Measurements from ENCODE around the gene NPPC. TPM values are rescaled to one million over a fixed set of nuclear protein-coding genes. Genes with fewer than 3 reads are reported as not detected.

The NPPC gene
- polyA plus RNA-seq, 1 donor from 2014 or later: 2.7 TPM

GRCh38 chr2:231942180-231942579 lies 16.0 kb upstream of the NPPC start:
- Histone ChIP-seq H3K9ac (ENCODE audit: low read length) (no peak overlapping the region), H3K4me3 (ENCODE audit: low read length) (no peak overlapping the region), H3K27me3 (ENCODE audit: insufficient read depth, low read depth, low read length) (no peaks in the 10 kb centered on the region), H3K27ac (ENCODE audit: low read length) (no peak overlapping the region), H3K9me2 (ENCODE audit: insufficient read depth, low read length) (no peaks in the 10 kb centered on the region), H4K20me1 (ENCODE audit: insufficient read depth) (no peaks in the 10 kb centered on the region), H2AFZ (ENCODE audit: low read depth, low read length) (no peak overlapping the region), H3K36me3 (ENCODE audit: insufficient read depth, low read length) (no peaks in the 10 kb centered on the region), H3K4me2 (ENCODE audit: low read length) (no peak overlapping the region), H3K9me3 (ENCODE audit: low read length) (no peaks in the 10 kb centered on the region), H3F3A (ENCODE audit: insufficient read depth, low read length, poor library complexity, severe bottlenecking) (no peaks in the 10 kb centered on the region), H3K79me2 (replicated peaks; ENCODE audit: insufficient read depth, low read length) (no peaks in the 10 kb centered on the region)
- TF ChIP-seq CTCF (IDR thresholded peaks at IDR 0.05; ENCODE audit: poor library complexity, severe bottlenecking): no peak
- no peak for TF ChIP-seq EP300 (conservative IDR thresholded peaks at IDR 0.05; ENCODE audit: poor library complexity, severe bottlenecking)
- TF ChIP-seq RAD21 (conservative IDR thresholded peaks at IDR 0.05): no peak
- TF ChIP-seq, protein P1, sequence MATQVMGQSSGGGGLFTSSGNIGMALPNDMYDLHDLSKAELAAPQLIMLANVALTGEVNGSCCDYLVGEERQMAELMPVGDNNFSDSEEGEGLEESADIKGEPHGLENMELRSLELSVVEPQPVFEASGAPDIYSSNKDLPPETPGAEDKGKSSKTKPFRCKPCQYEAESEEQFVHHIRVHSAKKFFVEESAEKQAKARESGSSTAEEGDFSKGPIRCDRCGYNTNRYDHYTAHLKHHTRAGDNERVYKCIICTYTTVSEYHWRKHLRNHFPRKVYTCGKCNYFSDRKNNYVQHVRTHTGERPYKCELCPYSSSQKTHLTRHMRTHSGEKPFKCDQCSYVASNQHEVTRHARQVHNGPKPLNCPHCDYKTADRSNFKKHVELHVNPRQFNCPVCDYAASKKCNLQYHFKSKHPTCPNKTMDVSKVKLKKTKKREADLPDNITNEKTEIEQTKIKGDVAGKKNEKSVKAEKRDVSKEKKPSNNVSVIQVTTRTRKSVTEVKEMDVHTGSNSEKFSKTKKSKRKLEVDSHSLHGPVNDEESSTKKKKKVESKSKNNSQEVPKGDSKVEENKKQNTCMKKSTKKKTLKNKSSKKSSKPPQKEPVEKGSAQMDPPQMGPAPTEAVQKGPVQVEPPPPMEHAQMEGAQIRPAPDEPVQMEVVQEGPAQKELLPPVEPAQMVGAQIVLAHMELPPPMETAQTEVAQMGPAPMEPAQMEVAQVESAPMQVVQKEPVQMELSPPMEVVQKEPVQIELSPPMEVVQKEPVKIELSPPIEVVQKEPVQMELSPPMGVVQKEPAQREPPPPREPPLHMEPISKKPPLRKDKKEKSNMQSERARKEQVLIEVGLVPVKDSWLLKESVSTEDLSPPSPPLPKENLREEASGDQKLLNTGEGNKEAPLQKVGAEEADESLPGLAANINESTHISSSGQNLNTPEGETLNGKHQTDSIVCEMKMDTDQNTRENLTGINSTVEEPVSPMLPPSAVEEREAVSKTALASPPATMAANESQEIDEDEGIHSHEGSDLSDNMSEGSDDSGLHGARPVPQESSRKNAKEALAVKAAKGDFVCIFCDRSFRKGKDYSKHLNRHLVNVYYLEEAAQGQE (IDR thresholded peaks at IDR 0.05; ENCODE audit: borderline replicate concordance): no peak
- no peak for TF ChIP-seq MXI1 (conservative IDR thresholded peaks at IDR 0.05; ENCODE audit: poor library complexity, severe bottlenecking)
- TF ChIP-seq POLR2AphosphoS5 (IDR thresholded peaks at IDR 0.05): no peak
- TF ChIP-seq EZH2 (IDR thresholded peaks at IDR 0.05; ENCODE audit: borderline replicate concordance, insufficient read depth, low read length, poor library complexity, severe bottlenecking): no peak
- no peak for TF ChIP-seq TAF1 (IDR thresholded peaks at IDR 0.05; ENCODE audit: low read depth)
- TF ChIP-seq SMC3 (conservative IDR thresholded peaks at IDR 0.05; ENCODE audit: poor library complexity): no peak

DNA sequence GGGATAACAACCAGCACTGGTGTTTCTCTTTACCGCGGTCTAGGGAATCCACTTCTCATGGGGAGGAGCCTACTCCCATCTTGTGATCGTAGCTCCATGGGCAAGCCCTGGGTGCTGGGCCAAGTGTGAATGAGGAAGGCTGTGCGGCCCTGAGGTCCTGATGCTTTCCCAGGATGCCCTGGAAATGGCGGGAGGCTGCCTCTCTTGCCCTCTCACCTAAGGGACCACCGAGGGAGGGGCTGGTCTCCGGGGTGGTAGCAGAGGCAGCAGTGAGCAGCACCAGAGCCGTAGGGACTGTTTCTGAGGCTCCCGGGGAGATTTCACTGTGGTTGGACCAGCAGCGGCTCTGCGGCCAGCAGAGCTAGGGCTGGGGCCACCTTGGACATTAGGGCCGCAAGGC lies 15.5 kb upstream of the NPPC start:
- H3K79me2 ChIP-seq (replicated peaks; ENCODE audit: insufficient read depth, low read length): no peaks in the 10 kb centered on the region
- no peak for TF ChIP-seq EZH2 (IDR thresholded peaks at IDR 0.05; ENCODE audit: borderline replicate concordance, insufficient read depth, low read length, poor library complexity, severe bottlenecking)
- no peaks in the 10 kb centered on the region for H3K9me2 ChIP-seq (ENCODE audit: insufficient read depth, low read length)

GRCh38 chr2:231940795-231941194 lies 14.6 kb upstream of the NPPC start:
- TF ChIP-seq, protein P1 (IDR thresholded peaks at IDR 0.05; ENCODE audit: borderline replicate concordance): no peak
- Histone ChIP-seq H3K36me3 (ENCODE audit: insufficient read depth, low read length) (no peaks in the 10 kb centered on the region), H3K27me3 (ENCODE audit: insufficient read depth, low read depth, low read length) (no peaks in the 10 kb centered on the region), H3K9me3 (ENCODE audit: low read length) (no peaks in the 10 kb centered on the region), H2AFZ (ENCODE audit: low read depth, low read length) (no peak overlapping the region), H3K4me2 (ENCODE audit: low read length) (no peak overlapping the region), H3K9ac (ENCODE audit: low read length) (no peak overlapping the region), H3F3A (ENCODE audit: insufficient read depth, low read length, poor library complexity, severe bottlenecking) (no peaks in the 10 kb centered on the region), H4K20me1 (ENCODE audit: insufficient read depth) (no peaks in the 10 kb centered on the region), H3K27ac (ENCODE audit: low read length) (no peak overlapping the region), H3K9me2 (ENCODE audit: insufficient read depth, low read length) (no peaks in the 10 kb centered on the region), H3K4me3 (ENCODE audit: low read length) (no peak overlapping the region), H3K79me2 (replicated peaks; ENCODE audit: insufficient read depth, low read length) (no peaks in the 10 kb centered on the region)

More for the DNA sequence above, 15.5 kb upstream of the NPPC start:
- no peak overlapping the region for H3K27ac ChIP-seq (ENCODE audit: low read length)
- no peaks in the 10 kb centered on the region for H3K36me3 ChIP-seq (ENCODE audit: insufficient read depth, low read length)
- no peaks in the 10 kb centered on the region for H3F3A ChIP-seq (ENCODE audit: insufficient read depth, low read length, poor library complexity, severe bottlenecking)
- no peak overlapping the region for H3K4me2 ChIP-seq (ENCODE audit: low read length)
- no peak overlapping the region for H3K9ac ChIP-seq (ENCODE audit: low read length)
- no peaks in the 10 kb centered on the region for H3K9me3 ChIP-seq (ENCODE audit: low read length)
- H4K20me1 ChIP-seq (ENCODE audit: insufficient read depth): no peaks in the 10 kb centered on the region
- no peaks in the 10 kb centered on the region for H3K27me3 ChIP-seq (ENCODE audit: insufficient read depth, low read depth, low read length)
- H3K4me3 ChIP-seq (ENCODE audit: low read length): no peak overlapping the region
- H2AFZ ChIP-seq (ENCODE audit: low read depth, low read length): no peak overlapping the region
